Activated naive CD8-positive, alpha-beta T cell (primary cell): Measurements from ENCODE around the gene AXIN2.

Source experiments
- H3K27ac Mint-ChIP-seq: one replicate; pipeline ENCODE4 v1.8.0; 2021; ENCODE audit warnings: mixed read lengths
- H3K27me3 Mint-ChIP-seq: one replicate; pipeline ENCODE4 v1.8.0; 2021; ENCODE audit warnings: mixed read lengths
- H3K36me3 Mint-ChIP-seq: one replicate; pipeline ENCODE4 v1.8.0; 2021; ENCODE audit warnings: mixed read lengths
- H3K4me1 Mint-ChIP-seq: one replicate; pipeline ENCODE4 v1.8.0; 2021; ENCODE audit warnings: low read depth, mixed read lengths
- H3K4me3 Mint-ChIP-seq: one replicate; pipeline ENCODE4 v1.8.0; 2021; ENCODE audit warnings: mild to moderate bottlenecking, mixed read lengths
- H3K9me3 Mint-ChIP-seq: one replicate; pipeline ENCODE4 v1.8.0; 2021; ENCODE audit warnings: low read depth, mixed read lengths

The AXIN2 gene

DNA sequence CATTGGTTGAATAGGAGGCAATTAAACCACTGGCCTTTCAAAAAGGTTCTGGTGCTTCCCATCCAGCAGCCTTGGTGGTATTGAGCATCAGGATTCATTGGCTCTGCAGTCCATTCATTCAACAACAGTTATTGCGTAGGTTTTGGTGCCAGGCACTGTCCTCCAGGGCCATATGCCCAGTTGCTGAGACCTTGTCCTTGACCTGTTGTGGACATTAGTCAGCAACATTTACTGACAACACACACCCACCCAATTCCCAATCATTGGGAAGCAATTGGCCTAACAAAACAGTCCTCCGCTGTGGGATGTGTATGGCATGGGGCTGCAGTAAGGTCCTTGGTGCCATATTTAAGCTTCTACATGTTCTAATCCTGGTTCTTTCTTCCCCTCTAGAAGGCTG lies 82.2 kb downstream of the AXIN2 start:
- Mint-ChIP-seq H3K36me3 (no peaks in the 10 kb centered on the region), H3K27ac (no peak overlapping the region), H3K27me3 (no peaks in the 10 kb centered on the region), H3K4me3 (no peak overlapping the region), H3K9me3 (no peaks in the 10 kb centered on the region), H3K4me1 (no peaks in the 10 kb centered on the region)
